GM19395 (cell line): ENCODE data around the gene MEGF6.
"Not testable (repeated sequence)": the region's sequence is repeated elsewhere in the genome, so short reads cannot be mapped to it uniquely, and the experiment has no call there.

Experiments used
- ATAC-seq: cut with Tn5 transposase; IDR thresholded peaks from one replicate; pipeline ENCODE4 v1.9.1; 2021; ENCODE audit warnings: mild to moderate bottlenecking, moderate library complexity; ENCODE audit not compliant: unreplicated experiment

MEGF6 gene

DNA sequence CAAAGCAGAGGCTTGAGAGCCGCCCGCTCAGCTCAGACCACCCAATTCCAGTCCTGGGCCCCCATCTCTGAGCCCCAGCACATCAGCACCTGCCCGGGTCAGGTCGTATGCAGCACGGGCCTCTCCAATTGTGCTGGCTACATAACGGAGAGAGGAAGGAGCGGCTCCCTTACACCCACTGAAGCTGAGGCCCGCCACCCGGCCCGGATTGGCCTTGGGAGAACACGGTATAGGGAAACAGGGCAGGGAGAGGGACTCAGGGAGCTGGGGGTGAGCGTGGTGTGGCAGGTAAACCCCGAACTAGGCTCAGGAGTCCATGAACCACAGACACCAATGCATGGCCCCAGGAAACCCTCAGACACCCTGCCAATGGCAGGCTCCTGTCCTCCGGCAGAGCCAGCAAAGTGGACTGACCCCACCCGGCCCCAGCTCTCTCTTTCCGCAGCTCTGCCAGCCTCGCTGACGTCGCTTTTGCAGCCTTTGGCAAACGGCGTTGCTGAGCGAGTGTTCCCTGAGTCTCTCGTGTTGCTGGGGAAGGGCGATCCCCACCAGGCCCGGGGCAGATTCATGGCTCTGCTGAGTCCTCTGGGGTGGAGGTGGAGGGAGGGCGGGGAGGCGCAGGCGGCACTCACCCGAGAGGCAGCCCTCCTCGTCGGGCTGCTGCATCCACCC is 16.5 kb downstream of the MEGF6 start:
- ATAC-seq, result no peak

DNA sequence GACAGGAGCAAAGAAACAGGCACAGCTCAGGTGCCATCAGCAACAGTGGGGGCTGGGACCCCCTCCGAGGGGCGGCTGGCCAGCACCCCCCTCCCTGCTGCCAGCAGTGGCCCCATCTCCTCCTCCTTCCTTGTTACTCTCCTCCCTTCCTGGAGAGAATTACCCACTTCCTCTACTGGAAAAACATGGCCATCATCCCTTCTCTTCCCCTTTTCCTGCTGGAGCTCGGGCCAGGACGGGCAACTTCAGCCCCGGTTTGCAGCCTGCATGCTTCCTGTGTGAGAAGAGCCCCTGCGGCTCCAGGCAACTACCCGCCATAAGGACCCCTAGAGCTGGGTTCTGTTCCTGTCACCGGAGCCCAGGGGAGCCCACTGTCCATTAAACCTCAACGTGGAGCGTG is 17.6 kb downstream of the MEGF6 start:
- ATAC-seq, result no peak

DNA sequence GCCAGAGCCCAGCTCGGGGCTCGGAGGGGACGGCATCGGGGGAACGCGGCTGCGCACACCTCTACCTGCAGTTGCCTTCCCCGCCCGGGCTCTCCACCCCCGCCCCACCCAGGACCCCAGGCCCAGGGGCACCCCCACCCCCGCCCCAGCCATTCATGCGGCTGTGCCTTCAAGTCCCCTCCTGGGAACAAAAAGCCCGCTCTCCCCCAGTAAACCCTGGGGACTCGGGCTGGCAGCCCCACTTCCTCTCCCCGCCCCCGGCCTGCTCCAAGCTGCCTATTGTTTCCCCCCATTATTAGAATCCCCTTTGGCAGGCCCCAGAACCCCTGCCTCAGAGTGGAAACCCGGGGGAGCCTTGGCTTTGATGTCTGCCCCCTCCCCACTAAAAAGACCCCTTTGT is 18.0 kb downstream of the MEGF6 start:
- ATAC-seq, result no peak

DNA sequence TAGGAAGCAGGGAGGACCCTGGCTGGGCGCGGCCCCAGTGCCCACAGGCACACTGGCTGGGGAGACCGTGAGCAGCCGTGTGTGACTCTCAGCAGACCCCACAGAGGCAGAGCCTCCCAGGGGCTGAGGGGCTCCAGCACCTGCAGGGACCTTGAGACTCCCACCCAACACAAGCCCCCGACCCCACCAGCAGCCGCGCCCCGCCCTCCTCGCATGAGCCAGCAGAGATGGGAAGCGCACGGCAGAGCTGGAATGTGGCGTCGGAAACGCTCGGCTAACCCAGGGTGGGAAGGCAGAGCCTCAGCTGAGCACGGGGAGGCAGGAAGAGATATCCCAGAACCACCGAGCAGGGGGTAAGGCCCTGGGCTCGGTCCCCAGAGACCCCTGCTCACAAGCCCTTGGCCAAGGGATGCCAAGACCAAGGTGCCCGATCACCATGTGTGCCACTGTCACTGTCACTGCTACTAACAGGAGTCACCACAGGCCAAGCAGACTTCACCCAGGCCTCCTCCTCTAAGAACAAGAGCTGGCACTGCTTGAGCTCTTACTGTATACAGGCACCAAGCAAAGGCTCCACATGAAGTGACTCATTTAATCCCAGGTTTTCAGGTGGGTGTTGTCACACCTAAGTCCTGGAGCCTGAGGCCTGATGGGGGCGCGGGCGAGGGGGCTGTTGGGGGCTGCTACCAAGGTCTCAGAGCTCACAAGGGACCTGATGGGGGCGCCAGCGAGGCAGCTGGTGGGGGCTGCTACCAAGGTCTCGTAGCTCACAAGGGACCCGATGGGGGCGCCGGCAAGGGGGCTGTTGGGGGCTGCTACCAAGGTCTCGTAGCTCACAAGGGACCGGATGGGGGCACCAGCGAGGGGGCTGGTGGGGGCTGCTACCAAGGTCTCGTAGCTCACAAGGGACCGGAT is 20.1 kb downstream of the MEGF6 start:
- no peak for ATAC-seq

DNA sequence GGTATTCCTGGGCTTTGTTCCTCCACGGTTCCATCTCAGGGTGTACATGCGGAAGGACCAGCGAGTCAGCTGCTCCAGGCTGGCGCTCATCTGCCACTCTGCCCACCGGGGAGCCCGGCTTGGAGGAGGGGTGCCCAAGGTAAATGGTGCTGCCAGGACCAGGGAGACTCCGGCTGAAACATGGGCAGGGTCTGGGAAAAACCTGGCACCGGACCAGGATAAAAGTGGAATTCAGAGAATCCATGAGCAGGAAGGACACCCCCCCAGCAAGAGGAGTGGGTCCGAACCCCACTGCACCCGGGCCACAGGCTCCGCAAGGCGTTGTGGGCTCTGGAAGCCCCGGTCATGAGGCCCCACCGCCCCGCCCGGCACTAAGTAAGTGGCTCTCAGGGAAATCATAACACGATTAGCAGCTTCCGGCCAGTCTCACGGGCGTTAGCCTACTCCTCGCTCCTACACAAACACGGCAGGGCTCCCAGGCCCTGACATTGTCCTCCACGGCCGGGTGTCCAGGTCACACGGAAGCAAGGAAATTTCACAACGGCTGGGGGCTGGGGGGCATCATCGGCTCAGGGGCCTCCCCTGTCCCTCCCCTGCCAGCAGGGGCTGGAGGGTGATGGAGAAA is 21.1 kb downstream of the MEGF6 start:
- no peak for ATAC-seq

DNA sequence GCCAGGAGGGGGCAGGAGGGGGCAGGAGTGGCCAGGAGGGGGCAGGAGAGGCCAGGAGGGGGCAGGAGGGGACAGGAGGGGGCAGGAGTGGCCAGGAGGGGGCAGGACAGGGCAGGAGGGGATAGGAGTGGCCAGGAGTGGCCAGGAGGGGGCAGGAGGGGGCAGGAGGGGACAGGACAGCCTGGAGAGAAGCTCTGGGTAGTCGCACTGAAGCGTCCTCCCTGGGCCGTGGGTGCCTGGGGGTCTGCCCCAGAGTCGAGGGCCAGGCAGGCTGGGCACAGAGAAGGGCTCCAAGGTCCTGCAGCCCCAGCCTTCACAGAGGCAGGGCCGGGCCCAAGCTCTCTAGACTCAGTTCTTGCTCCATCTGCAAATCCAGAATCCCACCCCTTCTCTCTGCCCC is 22.9 kb downstream of the MEGF6 start:
- no peak for ATAC-seq

DNA sequence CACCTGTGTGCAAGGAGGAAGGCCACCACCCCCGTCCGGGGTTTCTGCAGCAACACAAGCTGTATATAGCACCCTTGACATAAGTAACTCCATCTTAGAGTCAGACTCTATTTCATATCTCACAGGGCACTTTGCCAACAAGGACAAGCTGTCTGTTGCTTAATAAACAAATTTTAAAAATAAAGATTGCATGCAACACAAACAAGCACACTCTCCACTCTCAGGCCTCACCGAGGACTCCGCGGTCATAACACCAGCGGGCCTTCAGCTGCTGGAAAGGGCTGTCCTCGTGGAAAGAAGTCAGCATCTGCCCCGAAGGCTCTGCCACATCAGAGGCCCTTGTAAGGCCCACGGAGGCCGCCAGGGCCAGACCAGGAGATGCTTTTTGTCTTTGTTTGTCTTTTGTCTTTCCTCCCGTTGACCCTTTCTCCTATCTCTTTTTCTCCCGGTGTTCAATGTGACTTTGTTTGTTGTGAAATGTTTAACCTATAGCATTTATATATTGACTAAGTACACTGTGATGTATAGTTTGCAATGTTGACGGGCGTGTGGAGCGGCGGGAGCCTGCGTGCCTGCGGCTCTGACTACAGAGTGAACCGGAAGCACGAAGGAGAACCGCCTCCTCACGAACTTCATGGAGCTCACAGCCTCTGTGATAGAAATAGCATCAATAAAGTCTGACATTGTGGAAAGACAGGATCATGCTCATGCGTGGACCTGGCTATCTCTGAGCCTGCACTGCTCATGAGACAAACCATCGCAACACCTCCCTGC is 24.1 kb downstream of the MEGF6 start:
- ATAC-seq, result no peak

DNA sequence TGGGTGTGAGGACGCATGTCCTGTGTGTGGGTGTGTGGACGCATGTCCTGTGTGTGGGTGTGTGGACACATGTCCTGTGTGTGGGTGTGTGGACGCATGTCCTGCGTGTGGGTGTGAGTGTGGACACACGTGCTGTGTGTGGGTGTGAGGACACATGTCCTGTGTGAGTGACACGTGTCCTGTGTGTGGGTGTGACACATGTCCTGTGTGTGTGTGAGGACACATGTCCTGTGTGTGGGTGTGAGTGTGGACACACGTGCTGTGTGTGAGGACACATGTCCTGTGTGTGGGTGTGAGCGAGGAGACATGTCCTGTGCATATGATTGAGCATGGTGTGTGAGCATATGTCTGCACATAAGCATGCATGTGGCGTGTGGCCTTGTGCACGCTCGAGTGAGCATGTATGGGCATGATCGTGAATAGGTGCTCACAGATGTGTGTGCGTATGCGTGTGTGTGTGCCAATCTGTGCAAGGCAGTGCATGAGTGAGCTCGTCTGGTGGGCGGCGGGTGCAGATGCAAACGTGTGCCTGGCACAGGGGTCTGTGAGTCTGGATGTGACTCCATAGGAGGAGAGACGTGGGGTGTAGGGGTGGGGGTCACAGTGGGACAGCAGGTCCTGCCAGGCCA is 25.3 kb downstream of the MEGF6 start:
- ATAC-seq, result no peak

DNA sequence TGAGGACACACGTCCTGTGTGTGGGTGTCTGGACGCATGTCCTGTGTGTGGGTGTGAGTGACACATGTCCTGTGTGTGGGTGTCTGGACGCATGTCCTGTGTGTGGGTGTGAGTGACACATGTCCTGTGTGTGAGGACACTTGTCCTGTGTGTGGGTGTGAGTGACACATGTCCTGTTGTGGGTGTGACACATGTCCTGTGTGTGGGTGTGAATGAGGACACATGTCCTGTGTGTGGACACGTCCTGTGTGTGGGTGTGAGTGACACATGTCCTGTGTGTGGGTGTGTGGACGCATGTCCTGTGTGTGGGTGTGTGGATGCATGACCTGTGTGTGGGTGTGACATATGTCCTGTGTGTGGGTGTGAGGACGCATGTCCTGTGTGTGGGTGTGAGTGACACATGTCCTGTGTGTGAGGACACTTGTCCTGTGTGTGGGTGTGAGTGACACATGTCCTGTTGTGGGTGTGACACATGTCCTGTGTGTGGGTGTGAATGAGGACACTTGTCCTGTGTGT is 25.9 kb downstream of the MEGF6 start:
- ATAC-seq, result not testable (repeated sequence)

DNA sequence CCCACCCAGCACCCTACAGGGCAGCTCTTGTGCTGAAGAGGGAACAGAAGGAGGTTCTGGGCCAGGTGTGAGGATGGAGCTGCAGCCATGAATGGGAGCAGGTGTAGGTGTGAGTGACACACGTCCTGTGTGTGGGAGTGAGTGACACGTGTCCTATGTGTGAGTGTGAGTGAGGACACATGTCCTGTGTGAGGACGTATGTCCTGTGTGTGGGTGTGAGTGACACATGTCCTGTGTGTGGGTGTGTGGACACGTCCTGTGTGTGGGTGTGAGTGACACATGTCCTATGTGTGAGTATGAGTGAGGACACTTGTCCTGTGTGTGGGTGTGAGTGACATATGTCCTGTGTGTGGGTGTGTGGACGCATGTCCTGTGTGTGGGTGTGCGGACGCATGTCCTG is 26.4 kb downstream of the MEGF6 start:
- ATAC-seq, result no peak

DNA sequence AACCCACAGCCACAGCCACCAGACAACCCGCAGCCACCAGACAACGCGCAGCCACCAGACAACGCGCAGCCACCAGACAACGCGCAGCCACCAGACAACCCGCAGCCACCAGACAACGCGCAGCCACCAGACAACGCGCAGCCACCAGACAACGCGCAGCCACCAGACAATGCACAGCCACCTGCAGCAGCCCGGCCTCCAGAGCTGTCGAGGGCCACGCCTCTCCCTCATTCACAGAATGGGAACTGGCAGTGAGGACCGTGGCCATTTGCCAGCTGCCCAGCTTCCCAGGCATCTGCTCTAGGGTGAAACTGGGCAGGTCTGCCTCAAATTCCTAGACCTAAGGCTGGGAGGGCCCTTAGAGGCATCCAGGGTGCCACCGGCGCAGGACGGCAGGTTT is 27.6 kb downstream of the MEGF6 start:
- not testable (repeated sequence) for ATAC-seq

DNA sequence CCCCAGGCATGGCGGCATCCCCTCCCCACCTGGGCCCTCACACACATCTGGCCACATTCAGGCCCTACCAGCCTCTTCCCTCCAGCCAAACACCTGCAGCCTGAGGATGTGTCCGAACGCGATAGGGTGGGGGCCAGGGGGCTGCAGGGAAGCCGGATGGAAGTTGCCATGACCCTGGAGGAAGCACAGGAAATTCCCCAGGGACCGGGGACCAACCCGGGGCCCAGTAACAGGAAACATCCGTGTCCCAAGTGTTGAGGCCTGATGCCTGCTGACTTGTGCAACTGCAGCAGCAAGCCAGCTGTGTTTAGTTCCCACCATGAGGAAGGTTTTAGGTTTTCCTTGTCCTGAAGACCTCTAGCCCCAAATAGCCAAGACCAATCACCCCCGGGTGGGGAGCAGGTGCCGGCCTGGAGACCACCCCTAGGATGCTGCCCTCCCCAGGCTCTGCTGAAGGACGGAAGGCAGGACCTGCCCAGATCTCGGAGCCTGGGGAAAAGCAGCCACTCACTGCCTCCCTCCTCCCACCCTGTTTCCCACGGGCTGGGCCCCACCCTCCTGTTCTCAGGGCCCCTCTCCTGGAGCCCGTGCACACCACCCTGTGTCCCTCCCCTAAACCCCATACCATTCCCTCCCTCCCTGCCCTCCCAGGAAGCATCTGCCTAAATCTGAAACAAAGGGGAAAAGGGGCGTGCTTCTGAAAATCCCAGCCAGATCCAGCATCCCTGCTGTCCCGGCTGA is 29.8 kb downstream of the MEGF6 start:
- no peak for ATAC-seq

DNA sequence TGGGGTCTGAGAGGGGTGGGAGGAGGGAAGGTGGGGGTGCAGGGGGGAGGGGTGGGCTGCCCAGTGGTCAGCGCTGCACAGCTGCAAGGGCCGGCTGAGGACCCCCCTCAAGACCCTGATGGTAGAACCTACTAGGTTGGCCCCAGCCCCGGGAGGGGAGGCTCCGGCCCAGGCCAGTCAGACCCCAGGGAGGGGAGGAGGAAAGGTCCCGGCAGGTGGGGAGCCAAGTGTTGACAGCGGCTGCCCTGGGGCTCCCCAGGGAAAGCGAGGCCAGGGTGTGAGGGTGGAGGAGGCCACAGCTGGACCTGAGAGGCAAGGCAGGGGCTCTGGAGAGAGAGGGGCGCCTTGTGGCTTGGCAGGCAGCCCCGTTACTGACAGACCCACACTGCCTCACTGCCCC is 31.1 kb downstream of the MEGF6 start:
- ATAC-seq, result no peak

DNA sequence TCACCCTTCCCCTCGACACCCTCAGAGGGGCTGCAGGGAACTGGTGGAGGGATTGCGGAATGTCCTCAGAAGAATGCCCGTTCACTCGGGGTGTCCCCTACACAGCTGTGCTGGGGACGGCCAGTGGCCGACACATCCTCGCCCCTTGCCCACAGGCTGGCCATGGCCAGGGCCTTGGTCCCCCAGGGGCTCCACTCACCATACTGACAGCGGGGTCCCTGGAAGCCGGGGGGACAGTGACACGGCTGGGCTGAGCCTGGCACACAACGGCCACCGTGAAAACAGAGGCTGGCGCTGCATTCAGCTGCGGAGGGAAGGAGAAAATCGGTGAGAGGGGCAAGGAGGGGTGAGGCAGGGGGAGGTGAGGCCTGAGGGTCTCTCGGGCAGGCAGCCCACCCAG is 31.7 kb downstream of the MEGF6 start:
- no peak for ATAC-seq

DNA sequence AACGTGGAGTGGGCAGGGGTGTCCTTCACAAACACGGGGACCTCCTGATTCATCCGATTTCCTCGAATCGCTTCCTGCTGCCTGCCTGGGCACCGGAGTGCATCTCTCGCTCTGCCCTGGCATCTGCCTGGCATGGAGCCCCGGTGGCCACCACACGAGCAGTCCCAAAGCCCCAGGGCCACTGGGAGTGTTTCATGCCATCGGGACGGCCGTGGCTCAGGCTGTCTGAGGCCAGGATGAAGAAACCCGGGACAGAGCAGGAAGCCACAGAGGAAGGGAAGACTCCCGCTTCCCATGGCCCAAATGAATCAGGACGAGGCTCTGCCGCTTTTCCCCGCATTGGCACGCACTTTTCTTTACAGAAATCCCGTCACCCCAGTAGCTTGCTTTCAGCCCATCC is 32.4 kb downstream of the MEGF6 start:
- no peak for ATAC-seq

DNA sequence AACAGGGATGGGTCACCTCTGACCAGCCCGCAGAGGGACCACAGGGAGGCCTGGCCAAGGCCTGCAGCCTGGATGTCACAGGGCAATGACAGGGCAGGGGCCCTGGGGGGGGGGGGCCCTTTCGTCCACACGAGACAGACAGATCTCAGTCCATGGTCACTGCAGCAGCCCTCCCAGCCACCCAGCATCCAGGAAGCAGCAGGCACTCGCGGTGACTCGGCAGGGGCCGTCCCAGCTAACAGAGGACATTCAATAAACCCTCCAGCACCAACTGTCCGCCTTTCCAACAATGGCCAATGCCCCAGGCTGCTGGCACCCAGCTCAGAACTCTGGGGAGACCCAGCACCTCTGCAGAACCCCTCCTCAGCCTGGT is 32.9 kb downstream of the MEGF6 start:
- ATAC-seq, result no peak

DNA sequence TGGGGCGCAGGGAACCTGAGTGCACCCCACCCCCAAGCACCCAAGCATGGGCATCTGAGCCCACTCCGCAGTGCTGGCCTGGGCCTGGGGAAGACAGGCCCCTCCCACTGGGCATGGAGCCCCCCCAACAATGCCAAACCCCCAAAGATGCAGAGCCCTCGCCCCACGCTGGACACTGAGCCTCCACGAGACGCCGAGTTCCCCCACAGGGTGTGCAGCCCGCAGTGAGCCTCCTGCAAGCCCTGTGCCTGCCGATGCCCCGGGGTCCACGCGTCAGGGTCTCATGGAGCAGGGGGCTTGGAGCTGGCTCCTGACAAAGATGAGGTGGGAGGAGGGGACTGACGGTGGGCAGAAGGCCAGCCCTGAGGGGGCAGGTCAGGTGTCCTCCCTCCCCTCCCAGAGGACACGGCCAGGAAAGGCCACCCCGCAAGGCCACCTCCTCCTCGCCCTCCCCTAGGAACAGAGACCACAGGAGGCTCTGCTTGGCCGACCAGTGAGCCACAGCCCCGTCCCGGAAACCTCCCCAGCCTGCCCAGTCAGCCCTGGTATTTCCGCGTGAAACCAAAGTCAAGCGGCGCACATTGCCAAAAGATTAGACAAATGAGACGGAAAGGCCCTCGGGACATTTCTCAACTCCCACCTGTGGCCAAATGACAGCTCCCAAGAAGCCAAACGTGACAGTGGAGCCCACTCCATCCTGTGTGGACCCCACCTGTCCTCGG is 33.4 kb downstream of the MEGF6 start:
- no peak for ATAC-seq

DNA sequence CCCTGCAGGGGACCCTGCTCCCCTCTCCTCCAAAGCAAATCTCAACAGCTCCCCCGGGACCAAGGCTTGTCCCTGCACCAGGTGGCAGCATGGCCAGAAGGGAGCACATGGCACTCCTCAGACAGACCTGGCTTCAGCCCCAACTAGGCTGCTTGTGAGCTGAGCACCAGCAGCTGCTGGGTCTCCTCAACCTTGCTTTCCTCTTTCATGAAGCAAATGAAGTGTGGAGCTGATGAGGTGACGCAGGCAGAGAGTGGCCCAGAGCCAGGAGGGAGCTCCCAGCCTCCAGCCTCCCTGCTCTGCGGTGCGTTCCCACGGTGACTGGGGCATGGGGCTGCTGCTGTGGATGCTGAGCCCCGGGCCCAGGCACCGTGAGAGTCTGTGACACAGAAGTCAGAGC is 34.0 kb downstream of the MEGF6 start:
- no peak for ATAC-seq

DNA sequence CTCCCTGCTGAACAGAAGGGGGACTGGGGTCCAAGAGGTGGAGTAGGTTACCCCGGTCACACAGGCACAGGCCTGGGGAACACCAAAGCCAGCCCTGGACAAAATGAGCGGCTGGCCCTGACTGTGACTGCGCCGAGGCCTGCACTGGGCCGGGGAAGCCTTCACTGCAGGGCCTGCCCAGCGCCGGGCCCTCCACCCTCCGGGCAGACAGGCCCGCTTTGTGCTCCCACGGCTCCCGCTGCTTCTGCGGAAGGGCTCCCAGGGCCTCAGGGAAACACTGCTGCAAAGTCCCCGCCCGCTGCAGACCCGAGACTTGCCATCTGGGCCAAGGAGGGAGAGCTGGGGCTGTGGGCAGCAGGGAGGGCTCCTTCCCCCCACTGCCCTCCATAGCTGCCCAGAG is 35.3 kb downstream of the MEGF6 start:
- no peak for ATAC-seq
